Stromal cell of bone marrow (primary cell): ENCODE data around the gene GLYATL3.
A peak's percentile ranks its signal among the peaks of the same experiment; 100 is the strongest.

Experiments
- DNase-seq: peaks from one replicate; pipeline ENCODE4 v3.0.0-alpha.2; 2012; ENCODE audit warnings: low read depth

Gene GLYATL3

GRCh38 chr6:49548613-49549304, 49.0 kb downstream of the GLYATL3 start:
- no peak for DNase-seq

- DNase-seq, result no peak
Measured at GRCh38 chr6:49549691-49550491, 50.2 kb downstream of the GLYATL3 start.

DNA sequence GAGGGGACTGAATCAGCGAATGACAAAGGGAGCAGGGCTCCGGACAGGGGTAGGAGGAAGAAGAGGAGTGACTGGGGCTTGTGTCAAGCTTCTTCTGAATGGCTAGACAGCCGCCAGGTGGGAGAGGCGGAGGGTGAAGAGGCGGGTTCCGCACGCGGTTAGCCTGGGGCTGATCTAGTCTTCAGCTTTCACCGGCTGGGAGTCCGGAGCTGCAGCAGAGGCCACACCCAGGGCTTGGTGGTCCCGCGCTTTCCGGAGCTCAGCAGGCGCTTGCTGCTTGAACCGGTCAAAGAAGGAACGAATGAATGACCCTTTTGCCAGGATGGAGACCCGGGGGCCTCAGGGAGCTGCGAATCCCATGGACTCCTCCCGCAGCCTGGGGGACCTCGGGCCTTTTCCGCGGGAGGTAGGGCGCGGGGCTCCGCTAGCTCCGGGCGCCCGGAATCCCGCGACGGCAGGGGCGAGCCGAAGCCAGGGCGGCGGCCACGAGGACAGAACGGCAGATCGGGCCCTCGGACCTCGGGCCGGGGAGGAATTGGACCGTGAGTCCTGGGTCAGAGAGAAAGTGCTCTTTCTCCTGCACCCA, 50.9 kb downstream of the GLYATL3 start, which contains the start of gene C6orf141:
Gene C6orf141, plus strand, starts transcription at position 177 of the 586 bp plus-strand sequence. Its CDS starts 125 bp downstream, at position 302.
- DNase-seq, result no peak

GRCh38 chr6:49551078-49551865, 51.5 kb downstream of the GLYATL3 start:
- DNase-seq, result no peak

DNA sequence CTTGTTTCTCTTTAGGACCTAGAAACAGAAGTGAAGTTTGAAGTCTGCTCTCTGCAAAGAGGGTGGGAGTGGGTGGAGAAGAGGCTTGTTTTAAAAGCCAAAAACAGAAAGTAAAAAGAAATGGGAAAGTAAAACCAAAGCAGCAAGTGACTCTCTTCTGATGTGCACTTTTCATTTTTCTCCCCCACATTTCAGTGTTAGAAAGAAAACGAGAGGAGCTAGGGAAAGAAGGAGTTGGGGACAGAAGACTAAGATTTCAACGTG, 52.1 kb downstream of the GLYATL3 start:
- no peak for DNase-seq

DNA sequence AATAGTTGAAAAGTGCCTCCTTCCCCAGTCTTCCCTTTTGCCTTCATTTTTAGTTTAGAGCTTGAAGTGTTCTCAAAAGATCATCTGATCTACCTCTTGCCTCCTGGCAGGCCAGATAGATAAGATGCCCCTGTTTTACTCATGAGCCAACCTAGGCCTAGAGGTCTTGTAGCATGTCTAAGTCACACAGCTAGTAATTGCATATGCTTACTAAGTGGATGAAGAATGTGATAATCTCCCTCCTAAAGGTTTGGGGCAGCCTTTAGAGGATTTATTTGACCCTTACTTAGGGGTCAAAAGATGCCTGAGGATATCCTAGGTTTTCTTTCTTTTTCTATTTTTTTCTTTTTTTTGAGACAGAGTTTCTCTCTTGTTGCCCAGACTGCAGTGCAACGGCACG, 52.9 kb downstream of the GLYATL3 start:
- no peak for DNase-seq

DNA sequence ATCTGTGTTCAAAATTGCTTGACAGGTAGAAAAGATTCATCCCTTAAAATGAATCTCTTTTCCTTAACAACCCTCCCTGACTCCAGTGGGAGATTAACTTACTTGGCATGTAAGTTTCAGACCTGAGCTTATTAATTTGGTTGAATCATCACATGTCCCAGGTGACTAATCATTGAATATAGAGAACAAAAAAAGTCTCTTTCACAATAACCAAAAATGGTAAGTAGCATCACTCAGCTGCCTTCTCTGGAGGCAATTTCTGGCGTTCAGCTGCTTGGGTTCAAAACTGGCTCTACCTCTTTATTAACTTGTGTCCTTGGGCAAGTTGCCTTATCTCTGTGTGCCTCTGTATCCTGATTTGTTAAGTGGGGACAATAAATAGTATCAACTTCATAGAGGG, 53.7 kb downstream of the GLYATL3 start:
- no peak for DNase-seq

- DNase-seq, result no peak
Measured at GRCh38 chr6:49555951-49556350, 56.2 kb downstream of the GLYATL3 start.

- peak; percentile 23 for DNase-seq
Measured at GRCh38 chr6:49556429-49556837, 56.7 kb downstream of the GLYATL3 start.

GRCh38 chr6:49557177-49557576, 57.5 kb downstream of the GLYATL3 start:
- no peak for DNase-seq

DNA sequence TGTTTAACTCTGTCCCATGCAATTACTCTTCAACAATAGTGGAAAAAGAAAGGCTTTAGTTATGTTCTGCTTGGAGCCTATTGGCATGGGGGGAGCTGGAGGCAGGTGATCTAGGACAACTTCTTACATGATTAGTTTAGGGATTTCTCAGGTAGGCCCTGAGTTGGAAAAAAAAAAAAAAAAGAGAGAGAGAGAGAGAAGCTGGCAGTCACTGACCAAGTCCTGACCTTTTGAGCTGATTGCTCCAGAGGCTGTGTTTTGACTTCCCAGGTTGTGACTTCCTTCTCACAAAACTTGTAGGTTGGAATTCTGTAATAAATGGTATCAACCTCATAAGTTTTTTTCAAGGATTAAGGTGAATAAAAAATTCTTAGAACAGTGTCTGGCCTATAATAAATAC, 58.5 kb downstream of the GLYATL3 start:
- DNase-seq, result no peak

DNA sequence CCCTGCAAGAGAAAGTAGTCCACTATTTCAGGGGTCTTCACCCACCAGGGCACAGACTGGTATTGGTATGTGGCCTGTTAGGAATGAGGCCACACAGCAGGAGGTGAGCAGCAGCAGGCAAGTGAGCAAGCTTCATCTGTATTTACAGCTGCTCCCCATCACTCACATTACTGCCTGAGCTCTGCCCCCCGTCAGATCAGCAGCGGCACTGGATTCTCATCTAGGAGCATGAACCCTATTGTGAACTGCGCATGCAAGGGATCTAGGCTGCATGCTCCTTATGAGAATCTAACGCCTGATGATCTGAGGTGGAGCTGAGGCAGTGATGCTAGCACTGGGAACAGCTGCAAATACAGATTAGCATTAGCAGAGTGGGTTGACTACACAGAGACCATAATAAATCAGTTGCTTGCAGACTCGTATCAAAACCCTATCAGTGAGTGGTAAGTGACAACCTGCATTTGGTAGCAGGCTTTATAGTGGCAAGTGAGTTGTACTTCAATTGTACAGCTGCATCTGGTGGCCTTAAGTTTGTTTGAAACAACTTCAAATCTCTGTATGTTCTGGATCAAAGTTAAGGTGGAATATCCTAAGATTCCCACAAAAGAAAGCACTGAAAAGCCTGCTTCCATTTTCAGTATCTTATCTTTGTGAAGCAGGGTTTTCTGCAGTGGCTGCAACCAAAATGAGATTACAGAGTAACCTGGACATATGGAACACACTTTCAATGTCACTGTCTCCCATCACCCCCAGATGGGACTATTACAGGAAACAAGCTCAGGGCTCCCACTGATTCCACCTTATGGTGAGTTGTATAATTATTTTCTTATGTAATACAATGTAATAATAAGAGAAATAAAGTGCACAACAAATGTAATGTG, 63.5 kb downstream of the GLYATL3 start:
- DNase-seq, result no peak

DNA sequence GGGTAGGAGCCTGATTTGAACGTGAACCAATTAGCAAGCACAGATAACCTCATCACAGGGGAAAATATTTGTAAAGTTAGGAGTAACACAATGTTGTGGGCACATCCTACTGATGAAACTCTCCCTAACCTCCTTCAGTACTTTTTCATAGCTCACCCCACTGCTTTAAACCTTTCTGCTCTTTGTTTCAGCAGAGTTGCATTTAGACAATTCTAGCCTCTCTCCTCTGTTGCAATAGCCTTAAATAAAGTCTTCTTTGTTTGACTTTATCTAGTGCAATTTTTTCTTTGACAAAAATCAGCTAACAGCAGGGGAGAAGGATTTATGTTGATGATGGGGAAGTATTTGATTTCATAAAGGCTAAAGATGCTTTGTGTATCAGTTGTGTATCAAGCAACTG, 64.8 kb downstream of the GLYATL3 start:
- no peak for DNase-seq

- DNase-seq, result no peak
Measured at GRCh38 chr6:49565261-49565660, 65.5 kb downstream of the GLYATL3 start.

GRCh38 chr6:49565855-49566254, 66.1 kb downstream of the GLYATL3 start:
- DNase-seq, result no peak

DNA sequence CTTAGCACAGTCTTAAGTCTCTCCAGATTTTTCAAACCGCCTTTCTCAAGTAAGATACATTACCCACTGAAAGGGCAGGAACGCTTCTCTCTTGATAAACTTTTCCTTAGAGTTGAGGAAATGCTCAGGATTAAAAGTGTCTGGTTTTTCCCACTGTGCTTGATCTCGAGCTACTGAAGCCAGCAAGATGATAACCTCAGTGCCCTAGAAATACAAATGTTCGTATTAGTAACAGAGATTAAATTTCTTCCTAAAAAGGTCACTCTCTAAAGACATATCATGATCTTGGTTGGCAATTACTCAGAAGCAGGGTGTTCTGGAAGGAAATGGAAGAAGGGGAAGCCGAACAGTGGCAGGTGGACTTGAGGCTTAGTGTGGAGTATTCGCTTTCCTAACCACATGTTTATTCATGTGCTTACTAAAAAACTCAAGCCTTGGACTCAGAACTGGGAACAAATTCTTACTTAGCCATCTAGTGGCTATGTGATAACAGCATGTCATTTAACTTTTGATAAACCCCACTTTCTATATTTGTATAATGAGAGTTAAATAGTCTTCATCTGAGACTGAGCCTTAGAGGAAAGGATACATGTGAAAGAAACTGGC, 70.9 kb downstream of the GLYATL3 start:
- no peak for DNase-seq

DNA sequence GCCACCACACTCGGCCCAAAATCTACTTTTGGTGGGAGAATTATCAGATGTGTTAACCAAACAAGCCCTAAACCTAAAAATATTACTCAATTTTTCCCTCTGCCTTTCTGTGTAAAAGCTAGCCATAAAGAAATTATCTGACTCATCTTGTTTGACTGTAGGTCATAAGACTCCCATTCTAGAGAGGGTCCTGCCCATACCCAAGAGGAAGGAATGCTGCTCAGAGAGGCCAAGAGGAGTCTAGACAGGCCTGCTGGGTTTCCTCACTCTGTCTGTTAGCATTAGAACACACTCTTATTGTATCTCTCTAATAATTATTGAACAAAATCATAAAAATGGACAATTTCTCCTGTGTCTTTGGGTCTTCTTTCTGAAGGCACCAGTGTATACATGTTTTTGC, 76.9 kb downstream of the GLYATL3 start:
- DNase-seq, result no peak
